Measurements from ENCODE around the gene EEF1AKMT1.

DNA sequence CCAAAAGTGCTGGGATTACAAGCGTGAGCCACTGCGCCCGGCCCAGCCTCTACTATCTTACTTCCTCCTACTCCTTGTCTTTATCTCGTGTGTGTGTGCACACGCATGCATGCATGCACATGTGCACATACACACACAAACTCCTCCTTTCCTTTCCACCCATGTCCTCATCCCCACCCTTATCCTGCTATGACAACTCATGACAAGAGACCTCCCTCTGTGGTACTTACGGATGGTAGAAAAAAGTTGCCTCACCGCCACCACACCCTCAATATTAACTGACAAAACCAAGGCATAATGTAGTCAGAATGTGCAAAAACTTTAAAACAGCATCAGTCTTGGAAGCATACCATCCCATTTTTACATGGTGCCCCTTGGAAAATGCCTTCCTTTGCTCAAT, 15.9 kb upstream of the EEF1AKMT1 start:
- TF ChIP-seq, protein P1, sequence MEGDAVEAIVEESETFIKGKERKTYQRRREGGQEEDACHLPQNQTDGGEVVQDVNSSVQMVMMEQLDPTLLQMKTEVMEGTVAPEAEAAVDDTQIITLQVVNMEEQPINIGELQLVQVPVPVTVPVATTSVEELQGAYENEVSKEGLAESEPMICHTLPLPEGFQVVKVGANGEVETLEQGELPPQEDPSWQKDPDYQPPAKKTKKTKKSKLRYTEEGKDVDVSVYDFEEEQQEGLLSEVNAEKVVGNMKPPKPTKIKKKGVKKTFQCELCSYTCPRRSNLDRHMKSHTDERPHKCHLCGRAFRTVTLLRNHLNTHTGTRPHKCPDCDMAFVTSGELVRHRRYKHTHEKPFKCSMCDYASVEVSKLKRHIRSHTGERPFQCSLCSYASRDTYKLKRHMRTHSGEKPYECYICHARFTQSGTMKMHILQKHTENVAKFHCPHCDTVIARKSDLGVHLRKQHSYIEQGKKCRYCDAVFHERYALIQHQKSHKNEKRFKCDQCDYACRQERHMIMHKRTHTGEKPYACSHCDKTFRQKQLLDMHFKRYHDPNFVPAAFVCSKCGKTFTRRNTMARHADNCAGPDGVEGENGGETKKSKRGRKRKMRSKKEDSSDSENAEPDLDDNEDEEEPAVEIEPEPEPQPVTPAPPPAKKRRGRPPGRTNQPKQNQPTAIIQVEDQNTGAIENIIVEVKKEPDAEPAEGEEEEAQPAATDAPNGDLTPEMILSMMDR (conservative IDR thresholded peaks at IDR 0.05; ENCODE audit: low read depth in 2 of 2), result no peak
- TF ChIP-seq CREB1 (CRISPR knock-in tag; IDR thresholded peaks at IDR 0.05; ENCODE audit: low read depth) (no peak), ZNF331 (CRISPR knock-in tag; IDR thresholded peaks at IDR 0.05; ENCODE audit: low read depth) (no peak), POLR2AphosphoS5 (IDR thresholded peaks at IDR 0.05; ENCODE audit: low read depth) (no peak), NANOG (IDR thresholded peaks at IDR 0.05; ENCODE audit: borderline replicate concordance) (no peak), JUNB (IDR thresholded peaks at IDR 0.05; ENCODE audit: unreplicated experiment) (no peak), EZH2 (IDR thresholded peaks at IDR 0.05; ENCODE audit: low read depth, unreplicated experiment) (no peak), EZH2phosphoT487 (IDR thresholded peaks at IDR 0.05; ENCODE audit: unreplicated experiment) (no peak), STAT1 (IDR thresholded peaks at IDR 0.05; ENCODE audit: unreplicated experiment) (no peak), ZNF114 (CRISPR knock-in tag; IDR thresholded peaks at IDR 0.05) (no peak)
- TF ChIP-seq, protein P2, sequence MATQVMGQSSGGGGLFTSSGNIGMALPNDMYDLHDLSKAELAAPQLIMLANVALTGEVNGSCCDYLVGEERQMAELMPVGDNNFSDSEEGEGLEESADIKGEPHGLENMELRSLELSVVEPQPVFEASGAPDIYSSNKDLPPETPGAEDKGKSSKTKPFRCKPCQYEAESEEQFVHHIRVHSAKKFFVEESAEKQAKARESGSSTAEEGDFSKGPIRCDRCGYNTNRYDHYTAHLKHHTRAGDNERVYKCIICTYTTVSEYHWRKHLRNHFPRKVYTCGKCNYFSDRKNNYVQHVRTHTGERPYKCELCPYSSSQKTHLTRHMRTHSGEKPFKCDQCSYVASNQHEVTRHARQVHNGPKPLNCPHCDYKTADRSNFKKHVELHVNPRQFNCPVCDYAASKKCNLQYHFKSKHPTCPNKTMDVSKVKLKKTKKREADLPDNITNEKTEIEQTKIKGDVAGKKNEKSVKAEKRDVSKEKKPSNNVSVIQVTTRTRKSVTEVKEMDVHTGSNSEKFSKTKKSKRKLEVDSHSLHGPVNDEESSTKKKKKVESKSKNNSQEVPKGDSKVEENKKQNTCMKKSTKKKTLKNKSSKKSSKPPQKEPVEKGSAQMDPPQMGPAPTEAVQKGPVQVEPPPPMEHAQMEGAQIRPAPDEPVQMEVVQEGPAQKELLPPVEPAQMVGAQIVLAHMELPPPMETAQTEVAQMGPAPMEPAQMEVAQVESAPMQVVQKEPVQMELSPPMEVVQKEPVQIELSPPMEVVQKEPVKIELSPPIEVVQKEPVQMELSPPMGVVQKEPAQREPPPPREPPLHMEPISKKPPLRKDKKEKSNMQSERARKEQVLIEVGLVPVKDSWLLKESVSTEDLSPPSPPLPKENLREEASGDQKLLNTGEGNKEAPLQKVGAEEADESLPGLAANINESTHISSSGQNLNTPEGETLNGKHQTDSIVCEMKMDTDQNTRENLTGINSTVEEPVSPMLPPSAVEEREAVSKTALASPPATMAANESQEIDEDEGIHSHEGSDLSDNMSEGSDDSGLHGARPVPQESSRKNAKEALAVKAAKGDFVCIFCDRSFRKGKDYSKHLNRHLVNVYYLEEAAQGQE (IDR thresholded peaks at IDR 0.05; ENCODE audit: unreplicated experiment), result no peak
- TF ChIP-seq, protein P3, sequence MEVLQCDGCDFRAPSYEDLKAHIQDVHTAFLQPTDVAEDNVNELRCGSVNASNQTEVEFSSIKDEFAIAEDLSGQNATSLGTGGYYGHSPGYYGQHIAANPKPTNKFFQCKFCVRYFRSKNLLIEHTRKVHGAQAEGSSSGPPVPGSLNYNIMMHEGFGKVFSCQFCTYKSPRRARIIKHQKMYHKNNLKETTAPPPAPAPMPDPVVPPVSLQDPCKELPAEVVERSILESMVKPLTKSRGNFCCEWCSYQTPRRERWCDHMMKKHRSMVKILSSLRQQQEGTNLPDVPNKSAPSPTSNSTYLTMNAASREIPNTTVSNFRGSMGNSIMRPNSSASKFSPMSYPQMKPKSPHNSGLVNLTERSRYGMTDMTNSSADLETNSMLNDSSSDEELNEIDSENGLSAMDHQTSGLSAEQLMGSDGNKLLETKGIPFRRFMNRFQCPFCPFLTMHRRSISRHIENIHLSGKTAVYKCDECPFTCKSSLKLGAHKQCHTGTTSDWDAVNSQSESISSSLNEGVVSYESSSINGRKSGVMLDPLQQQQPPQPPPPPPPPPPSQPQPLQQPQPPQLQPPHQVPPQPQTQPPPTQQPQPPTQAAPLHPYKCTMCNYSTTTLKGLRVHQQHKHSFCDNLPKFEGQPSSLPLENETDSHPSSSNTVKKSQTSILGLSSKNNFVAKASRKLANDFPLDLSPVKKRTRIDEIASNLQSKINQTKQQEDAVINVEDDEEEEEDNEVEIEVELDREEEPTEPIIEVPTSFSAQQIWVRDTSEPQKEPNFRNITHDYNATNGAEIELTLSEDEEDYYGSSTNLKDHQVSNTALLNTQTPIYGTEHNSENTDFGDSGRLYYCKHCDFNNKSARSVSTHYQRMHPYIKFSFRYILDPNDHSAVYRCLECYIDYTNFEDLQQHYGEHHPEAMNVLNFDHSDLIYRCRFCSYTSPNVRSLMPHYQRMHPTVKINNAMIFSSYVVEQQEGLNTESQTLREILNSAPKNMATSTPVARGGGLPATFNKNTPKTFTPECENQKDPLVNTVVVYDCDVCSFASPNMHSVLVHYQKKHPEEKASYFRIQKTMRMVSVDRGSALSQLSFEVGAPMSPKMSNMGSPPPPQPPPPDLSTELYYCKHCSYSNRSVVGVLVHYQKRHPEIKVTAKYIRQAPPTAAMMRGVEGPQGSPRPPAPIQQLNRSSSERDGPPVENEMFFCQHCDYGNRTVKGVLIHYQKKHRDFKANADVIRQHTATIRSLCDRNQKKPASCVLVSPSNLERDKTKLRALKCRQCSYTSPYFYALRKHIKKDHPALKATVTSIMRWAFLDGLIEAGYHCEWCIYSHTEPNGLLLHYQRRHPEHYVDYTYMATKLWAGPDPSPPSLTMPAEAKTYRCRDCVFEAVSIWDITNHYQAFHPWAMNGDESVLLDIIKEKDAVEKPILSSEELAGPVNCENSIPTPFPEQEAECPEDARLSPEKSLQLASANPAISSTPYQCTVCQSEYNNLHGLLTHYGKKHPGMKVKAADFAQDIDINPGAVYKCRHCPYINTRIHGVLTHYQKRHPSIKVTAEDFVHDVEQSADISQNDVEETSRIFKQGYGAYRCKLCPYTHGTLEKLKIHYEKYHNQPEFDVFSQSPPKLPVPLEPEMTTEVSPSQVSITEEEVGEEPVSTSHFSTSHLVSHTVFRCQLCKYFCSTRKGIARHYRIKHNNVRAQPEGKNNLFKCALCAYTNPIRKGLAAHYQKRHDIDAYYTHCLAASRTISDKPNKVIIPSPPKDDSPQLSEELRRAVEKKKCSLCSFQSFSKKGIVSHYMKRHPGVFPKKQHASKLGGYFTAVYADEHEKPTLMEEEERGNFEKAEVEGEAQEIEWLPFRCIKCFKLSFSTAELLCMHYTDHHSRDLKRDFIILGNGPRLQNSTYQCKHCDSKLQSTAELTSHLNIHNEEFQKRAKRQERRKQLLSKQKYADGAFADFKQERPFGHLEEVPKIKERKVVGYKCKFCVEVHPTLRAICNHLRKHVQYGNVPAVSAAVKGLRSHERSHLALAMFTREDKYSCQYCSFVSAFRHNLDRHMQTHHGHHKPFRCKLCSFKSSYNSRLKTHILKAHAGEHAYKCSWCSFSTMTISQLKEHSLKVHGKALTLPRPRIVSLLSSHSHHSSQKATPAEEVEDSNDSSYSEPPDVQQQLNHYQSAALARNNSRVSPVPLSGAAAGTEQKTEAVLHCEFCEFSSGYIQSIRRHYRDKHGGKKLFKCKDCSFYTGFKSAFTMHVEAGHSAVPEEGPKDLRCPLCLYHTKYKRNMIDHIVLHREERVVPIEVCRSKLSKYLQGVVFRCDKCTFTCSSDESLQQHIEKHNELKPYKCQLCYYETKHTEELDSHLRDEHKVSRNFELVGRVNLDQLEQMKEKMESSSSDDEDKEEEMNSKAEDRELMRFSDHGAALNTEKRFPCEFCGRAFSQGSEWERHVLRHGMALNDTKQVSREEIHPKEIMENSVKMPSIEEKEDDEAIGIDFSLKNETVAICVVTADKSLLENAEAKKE (CRISPR knock-in tag; IDR thresholded peaks at IDR 0.05), result no peak
- TF ChIP-seq, protein P4, sequence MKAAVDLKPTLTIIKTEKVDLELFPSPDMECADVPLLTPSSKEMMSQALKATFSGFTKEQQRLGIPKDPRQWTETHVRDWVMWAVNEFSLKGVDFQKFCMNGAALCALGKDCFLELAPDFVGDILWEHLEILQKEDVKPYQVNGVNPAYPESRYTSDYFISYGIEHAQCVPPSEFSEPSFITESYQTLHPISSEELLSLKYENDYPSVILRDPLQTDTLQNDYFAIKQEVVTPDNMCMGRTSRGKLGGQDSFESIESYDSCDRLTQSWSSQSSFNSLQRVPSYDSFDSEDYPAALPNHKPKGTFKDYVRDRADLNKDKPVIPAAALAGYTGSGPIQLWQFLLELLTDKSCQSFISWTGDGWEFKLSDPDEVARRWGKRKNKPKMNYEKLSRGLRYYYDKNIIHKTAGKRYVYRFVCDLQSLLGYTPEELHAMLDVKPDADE (IDR thresholded peaks at IDR 0.05), result no peak

All from GM23338 (cell line).